H1 (cell line): ENCODE results near the gene ARGLU1. TPM values are rescaled to one million over a fixed set of nuclear protein-coding genes. Genes with fewer than 3 reads are reported as not detected.

Source experiments
- CHD2 ChIP-seq: IDR thresholded peaks from 2 replicates; pipeline ENCODE4 v1.6.1; 2012; ENCODE audit warnings: low read length, improper control_type of control experiment
- HDAC2 ChIP-seq, 2 experiments: fragments of 300-600 bp in 1 of 2; sonication (generic) in 1 of 2; IDR thresholded peaks; 2 replicates each; pipeline ENCODE4 v1.6.1; 2011 to 2012; ENCODE audit warnings: low read depth in 2 of 2, low read length in 2 of 2, mild to moderate bottlenecking in 2 of 2, moderate library complexity in 2 of 2, borderline replicate concordance in 1 of 2, inconsistent platforms in 1 of 2
- NANOG ChIP-seq: IDR thresholded peaks from 2 replicates; pipeline ENCODE4 v1.6.1; 2011; ENCODE audit warnings: low read length, low read depth, mild to moderate bottlenecking, inconsistent platforms; ENCODE audit not compliant: insufficient read depth, poor library complexity, severe bottlenecking
- SP4 ChIP-seq: IDR thresholded peaks from 2 replicates; pipeline ENCODE4 v1.6.1; 2012; ENCODE audit warnings: low read length, inconsistent platforms
- TCF12 ChIP-seq: IDR thresholded peaks from 2 replicates; pipeline ENCODE4 v1.6.1; 2011; ENCODE audit warnings: low read depth, mild to moderate bottlenecking, low read length
- YY1 ChIP-seq: IDR thresholded peaks from 2 replicates; pipeline ENCODE4 v1.6.1; 2011; ENCODE audit warnings: low read depth, mild to moderate bottlenecking, low read length
- polyA plus RNA-seq, 7 experiments: library from polyadenylated mRNA; depleted of rRNA in 3 of 7; stranded (reverse) in 5 of 7; unstranded in 2 of 7; fragments of >200 nt in 5 of 7; fragments of 200-250 nt in 2 of 7; gene quantifications; 1 replicate in 5 of 7; 2 replicates in 1 of 7; 4 replicates in 1 of 7; pipeline versions ENCODE4 v1.2.1 to v1.2.3, GENCODE V29; 2011 to 2013; ENCODE audit warnings: missing spikeins in 2 of 7, mixed read lengths in 2 of 7
- total RNA-seq: library from RNA; stranded (reverse); fragmentation: NEBNext Ultra II Directional; extraction: Animal tissue kit (Norgen Biotek cat#: 25700); gene quantifications from 2 replicates; pipeline ENCODE4 v1.2.1, GENCODE V29; 2021
- TF ChIP-seq, protein P1 (sequence below): IDR thresholded peaks from 2 replicates; pipeline ENCODE4 v1.6.1; 2012; ENCODE audit warnings: low read length, inconsistent platforms
- TF ChIP-seq, protein P2 (sequence below): IDR thresholded peaks from 2 replicates; pipeline ENCODE4 v1.6.1; 2012; ENCODE audit warnings: inconsistent platforms

The ARGLU1 gene
- total and polyA plus RNA-seq, 2 of the 8 experiments (the other 6 are each of a cell fraction or from before 2014, with no cell fraction given): 47.8 to 84.9 TPM

DNA sequence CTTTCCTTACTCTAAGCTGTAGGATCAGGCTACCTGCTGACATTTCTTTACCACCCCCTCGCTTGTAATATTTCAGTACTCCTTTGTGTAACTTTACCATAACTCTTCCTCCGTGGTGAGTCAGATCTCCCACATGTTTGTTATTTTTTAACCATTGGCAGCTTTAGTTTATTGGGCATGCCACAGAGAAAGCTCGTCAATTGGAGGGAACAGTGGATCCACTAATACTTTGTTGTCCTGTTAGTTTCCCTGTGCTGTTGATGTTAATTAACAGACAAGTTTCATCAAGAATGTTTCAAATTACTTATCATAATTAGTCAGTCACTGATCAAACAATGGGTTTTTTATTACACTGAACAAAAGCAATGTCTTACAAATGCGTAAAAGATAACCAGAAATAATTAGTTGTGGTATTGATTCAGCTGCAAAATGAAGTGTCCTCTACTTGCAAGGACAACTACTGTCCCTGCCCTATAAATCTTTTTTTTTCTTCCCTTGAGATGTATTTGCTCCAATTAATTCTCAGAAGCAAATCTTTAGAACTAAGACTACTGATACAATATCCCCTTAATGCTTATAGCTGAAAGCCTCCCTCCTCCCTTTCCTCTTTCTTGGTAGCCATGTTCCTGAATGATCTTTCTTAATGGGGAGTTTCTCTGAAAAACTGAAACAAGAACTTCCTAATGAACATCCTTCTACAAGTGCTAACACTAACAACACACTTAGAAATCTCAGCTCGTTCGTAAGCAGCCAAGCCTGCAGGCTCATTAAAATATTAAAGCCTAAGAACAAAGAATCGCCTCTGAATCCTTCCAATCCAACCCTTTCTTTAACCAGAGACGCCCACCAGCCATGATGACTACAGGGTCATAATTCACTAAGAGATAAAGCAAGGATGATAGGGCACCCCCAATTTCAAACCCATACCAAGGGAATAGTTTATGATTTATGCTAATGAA, 54.6 kb downstream of the ARGLU1 start (continued):
- TF ChIP-seq, protein P1, sequence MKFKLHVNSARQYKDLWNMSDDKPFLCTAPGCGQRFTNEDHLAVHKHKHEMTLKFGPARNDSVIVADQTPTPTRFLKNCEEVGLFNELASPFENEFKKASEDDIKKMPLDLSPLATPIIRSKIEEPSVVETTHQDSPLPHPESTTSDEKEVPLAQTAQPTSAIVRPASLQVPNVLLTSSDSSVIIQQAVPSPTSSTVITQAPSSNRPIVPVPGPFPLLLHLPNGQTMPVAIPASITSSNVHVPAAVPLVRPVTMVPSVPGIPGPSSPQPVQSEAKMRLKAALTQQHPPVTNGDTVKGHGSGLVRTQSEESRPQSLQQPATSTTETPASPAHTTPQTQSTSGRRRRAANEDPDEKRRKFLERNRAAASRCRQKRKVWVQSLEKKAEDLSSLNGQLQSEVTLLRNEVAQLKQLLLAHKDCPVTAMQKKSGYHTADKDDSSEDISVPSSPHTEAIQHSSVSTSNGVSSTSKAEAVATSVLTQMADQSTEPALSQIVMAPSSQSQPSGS: no peak
- TF ChIP-seq SP4: no peak
- TF ChIP-seq TCF12: no peak
- TF ChIP-seq HDAC2 (IDR thresholded peaks at IDR 0.05; ENCODE audit: borderline replicate concordance in 1 of 2, low read depth in 2 of 2, low read length in 2 of 2): no peak
- TF ChIP-seq, protein P2, sequence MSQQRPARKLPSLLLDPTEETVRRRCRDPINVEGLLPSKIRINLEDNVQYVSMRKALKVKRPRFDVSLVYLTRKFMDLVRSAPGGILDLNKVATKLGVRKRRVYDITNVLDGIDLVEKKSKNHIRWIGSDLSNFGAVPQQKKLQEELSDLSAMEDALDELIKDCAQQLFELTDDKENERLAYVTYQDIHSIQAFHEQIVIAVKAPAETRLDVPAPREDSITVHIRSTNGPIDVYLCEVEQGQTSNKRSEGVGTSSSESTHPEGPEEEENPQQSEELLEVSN: no peak
- no peak for TF ChIP-seq YY1
- no peak for TF ChIP-seq CHD2
- no peak for TF ChIP-seq NANOG
- TF ChIP-seq, all 59 proteins: peak for 0
